NB4 (cell line): ENCODE data around the gene EVX1.

Source experiments
- MYC ChIP-seq: IDR thresholded peaks from 2 replicates; pipeline ENCODE4 v1.6.1; 2011; ENCODE audit warnings: low read depth, low read length
- TF ChIP-seq, protein P1 (sequence below): IDR thresholded peaks from one replicate; pipeline ENCODE4 v1.5.1; 2012; ENCODE audit warnings: low read depth, low read length

DNA sequence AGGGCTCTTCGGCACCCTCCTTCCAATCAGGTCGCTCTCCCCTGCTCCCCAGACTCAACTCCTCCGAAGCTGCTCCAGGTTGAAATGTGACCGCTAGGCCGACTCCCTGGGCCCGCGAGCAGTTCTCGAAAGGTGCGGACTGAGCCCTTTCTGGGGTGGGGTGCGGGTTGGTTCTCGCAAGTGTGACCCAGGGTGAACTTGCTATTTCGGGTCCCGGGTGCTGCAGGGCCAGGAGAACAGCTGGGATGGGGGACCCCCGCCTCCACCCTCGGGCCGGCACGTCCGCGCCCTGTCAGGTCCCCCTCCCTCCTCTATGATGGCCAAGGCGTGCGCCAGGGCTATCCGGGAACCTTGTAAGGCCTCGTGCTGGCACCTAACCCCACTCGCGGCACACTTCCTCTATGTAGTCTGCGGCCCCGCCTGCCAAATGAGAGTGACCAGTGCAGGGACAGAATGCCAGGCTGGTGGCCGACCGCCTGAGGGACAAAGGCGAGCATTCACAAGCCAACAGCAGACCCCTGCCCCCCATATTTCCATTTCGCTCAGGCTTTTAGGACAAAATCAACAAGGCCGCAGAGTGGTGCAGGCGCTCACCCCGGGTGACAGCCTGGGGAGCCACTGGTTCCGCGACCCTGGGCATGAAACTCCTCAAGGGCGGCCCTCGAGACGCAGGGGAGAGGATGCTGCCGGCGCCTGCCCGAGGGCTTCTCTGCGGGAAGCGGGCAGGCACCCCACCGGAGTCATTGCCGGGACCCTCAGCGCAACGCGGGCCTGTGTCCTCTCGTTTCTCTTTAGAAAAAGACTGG, 29.0 kb upstream of the EVX1 start:
- TF ChIP-seq, protein P1, sequence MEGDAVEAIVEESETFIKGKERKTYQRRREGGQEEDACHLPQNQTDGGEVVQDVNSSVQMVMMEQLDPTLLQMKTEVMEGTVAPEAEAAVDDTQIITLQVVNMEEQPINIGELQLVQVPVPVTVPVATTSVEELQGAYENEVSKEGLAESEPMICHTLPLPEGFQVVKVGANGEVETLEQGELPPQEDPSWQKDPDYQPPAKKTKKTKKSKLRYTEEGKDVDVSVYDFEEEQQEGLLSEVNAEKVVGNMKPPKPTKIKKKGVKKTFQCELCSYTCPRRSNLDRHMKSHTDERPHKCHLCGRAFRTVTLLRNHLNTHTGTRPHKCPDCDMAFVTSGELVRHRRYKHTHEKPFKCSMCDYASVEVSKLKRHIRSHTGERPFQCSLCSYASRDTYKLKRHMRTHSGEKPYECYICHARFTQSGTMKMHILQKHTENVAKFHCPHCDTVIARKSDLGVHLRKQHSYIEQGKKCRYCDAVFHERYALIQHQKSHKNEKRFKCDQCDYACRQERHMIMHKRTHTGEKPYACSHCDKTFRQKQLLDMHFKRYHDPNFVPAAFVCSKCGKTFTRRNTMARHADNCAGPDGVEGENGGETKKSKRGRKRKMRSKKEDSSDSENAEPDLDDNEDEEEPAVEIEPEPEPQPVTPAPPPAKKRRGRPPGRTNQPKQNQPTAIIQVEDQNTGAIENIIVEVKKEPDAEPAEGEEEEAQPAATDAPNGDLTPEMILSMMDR, result no peak
- no peak for TF ChIP-seq MYC
